OCI-M1 (cell line): ENCODE measurements around the gene DUSP18.
"Not testable (repeated sequence)": the region's sequence is repeated elsewhere in the genome, so short reads cannot be mapped to it uniquely, and the experiment has no call there.

Source experiments
- DNase-seq: peaks from one replicate; lab custom pipeline; 2025; lab: John Stamatoyannopoulos, UW

Gene DUSP18

GRCh38 chr22:30640361-30640760 lies 27.3 kb downstream of the DUSP18 start:
- no peak for DNase-seq

DNA sequence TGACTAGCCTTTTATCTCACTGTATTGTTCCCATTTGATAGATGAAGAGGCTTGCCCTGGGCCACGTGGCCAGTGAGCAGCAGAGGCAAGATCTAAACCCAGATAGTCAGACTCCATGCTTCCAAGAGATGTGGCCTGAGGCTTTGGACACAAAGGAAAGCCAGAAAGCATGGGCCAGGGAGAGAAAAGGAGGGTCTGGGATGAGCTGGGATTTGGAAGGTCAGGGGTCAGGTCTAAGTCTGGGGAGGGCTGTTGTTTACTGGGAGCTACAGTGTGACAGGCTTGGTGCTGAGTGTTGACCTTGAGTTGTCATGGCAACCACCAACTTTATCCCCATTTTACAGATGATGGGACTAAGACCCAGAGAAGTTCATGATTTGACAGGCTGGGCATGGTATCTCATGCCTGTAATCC lies 30.0 kb downstream of the DUSP18 start:
- no peak for DNase-seq

DNA sequence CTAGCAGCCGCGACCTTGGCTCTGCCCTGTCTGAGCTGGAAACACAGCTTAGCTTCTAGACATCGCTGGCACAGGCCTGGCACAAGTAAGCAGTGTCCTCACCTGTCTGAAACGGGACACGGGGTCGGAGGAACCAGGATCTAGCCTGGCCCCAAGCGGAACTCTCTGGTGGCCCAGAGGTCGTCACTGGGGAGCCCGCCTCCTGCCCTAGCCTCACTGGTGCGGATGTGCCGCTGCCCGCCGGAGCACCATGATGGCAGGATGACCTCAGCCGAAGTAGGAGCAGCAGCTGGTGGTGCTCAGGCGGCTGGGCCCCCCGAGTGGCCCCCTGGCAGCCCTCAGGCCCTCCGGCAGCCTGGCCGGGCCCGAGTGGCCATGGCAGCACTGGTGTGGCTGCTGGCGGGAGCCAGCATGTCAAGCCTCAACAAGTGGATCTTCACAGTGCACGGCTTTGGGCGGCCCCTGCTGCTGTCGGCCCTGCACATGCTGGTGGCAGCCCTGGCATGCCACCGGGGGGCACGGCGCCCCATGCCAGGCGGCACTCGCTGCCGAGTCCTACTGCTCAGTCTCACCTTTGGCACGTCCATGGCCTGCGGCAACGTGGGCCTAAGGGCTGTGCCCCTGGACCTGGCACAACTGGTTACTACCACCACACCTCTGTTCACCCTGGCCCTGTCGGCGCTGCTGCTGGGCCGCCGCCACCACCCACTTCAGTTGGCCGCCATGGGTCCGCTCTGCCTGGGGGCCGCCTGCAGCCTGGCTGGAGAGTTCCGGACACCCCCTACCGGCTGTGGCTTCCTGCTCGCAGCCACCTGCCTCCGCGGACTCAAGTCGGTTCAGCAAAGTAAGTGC lies 31.2 kb downstream of the DUSP18 start:
- DNase-seq: no peak

GRCh38 chr22:30635273-30636225 lies 32.1 kb downstream of the DUSP18 start, which contains the start of gene SLC35E4:
Gene SLC35E4 (plus strand): TSS chr22:30635781. CDS start chr22:30636451, 670 bp downstream.
- peak; percentile 89 for DNase-seq

DNA sequence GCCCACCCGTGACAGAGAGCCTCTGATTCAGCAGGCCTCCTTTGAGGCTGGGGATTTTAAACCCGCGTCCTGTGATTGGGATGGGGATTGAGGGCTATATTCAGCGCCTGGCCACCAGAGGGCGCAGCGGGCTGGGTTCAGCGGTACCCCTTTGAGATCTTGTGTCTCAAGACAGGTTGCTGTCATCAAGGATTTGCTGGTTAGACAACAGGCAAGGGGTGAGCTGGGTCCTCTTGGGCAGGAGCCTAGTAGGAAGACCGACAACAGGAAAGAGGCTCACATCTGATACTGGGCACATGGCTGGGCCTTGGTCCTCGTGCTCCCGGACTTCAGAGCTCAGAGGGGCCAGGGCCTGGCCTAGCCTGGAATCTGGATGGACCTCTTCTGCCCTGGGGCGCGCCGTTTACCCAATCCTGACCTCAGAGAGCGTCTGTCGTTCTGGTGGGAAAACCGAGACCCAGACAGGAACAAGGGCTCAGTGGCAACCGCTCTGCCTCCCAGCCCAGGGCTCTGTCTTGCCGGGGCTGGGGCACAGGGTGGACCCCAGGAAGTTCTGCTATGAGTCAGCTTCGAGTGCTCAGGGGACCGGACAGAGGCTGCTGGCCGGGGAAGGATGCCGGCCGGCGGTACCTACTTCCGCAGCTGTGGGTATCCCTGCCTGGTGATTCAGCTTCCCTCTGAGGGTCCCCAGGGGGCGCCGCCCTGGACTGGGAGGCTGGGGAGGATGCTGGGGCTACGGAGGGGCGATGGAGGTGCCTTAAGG lies 33.0 kb downstream of the DUSP18 start:
- peak; percentile 91 for DNase-seq

GRCh38 chr22:30631469-30631868 lies 36.2 kb downstream of the DUSP18 start:
- DNase-seq: not testable (repeated sequence)

DNA sequence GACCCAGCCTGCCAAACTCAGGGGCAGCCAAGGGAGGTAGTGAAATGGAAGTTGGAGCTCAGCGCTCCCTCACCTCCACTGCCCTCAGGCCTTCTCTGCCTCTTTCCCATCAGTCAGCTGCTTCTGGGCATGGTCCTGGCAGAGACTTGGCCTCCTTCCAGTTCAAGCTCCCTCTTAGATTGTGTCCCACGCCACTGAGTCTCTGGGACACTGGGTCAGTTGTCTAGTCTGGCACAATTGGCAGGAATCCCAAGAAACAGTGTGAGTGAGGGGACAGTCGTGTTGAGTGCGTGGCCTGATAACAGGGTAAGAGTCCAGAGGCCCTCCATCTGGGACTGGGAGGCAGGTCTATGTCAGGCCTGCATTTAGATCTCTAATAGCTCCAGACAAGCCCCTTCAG lies 39.2 kb downstream of the DUSP18 start:
- no peak for DNase-seq

GRCh38 chr22:30627471-30627870 lies 40.2 kb downstream of the DUSP18 start:
- DNase-seq: no peak

- DNase-seq: no peak
Observed at GRCh38 chr22:30626413-30626812, 41.3 kb downstream of the DUSP18 start.

DNA sequence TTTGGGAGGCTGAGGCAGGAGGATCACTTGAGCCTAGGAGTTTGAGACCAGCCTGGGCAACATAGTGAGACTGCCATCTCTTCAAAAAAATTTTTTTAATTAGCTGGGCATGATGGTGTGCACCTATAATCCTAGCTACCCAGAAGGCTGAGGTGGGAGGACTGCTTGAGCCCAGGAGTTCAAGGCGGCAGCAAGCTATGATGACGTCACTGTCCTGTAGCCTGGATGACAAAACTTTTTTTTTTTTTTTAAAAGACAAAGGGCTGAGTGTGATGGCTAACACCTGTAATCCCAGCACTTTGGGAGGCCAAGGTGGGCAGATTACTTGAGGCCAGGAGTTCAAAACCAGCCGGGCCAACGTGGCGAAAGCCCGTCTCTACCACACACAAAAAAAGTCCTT lies 47.8 kb downstream of the DUSP18 start:
- DNase-seq: not testable (repeated sequence)

DNA sequence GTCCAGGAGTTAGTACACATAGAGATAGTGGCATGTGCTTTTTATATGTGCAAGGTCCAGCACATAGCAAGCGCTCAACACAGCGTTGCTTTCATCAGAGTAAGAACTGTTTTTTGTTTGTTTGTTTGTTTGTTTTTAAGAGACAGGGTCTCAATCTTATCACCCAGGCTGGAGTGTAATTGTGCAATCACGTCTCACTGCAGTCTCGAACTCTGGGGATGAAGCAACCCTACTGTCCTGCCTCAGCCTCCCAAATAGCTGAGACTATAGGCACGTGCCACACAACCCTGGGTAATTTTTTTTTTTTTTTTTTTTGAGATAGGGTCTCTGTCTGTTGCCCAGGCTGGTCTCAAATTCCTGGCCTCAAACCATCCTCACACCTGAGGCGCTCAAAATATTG lies 49.9 kb downstream of the DUSP18 start:
- no peak for DNase-seq

DNA sequence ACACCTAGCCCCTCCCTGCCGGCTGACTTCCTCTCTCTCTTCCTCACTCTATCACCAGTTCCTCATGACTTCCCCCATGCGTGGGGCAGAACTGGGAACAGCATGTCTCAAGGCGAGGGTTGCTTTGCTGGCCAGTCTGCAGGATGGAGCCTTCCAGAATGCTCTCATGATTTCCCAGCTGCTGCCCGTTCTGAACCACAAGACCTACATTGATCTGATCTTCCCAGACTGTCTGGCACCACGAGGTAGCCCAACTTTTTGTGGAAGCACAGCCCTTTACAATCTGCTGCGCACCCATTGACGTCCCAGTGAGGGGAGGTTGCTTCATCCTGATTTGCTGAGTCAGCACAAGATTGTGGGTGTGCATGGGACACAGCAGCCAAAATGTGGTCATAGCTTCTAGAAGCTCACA lies 52.1 kb downstream of the DUSP18 start:
- peak; percentile 33 for DNase-seq

DNA sequence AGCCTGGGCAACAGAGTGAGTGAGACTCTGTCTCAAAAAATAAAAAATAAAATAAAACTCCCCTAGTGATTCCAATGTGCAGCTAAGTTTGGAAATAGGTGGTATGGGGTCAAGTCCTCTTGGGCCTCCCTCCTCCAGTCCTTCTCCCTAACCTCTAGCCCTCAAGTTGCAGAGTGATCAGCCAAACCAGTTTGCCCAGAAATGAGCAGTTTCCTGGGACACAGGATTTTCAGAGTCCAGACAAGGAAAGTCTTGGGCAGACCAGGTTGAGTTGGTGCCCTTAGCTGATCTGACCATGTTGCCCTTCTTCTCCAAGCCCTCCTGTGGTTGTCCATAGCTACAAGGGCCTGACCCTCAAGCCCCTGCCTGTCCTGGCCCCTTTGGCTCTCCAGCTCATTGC lies 52.8 kb downstream of the DUSP18 start:
- no peak for DNase-seq

GRCh38 chr22:30614268-30614667 lies 53.4 kb downstream of the DUSP18 start:
- no peak for DNase-seq

DNA sequence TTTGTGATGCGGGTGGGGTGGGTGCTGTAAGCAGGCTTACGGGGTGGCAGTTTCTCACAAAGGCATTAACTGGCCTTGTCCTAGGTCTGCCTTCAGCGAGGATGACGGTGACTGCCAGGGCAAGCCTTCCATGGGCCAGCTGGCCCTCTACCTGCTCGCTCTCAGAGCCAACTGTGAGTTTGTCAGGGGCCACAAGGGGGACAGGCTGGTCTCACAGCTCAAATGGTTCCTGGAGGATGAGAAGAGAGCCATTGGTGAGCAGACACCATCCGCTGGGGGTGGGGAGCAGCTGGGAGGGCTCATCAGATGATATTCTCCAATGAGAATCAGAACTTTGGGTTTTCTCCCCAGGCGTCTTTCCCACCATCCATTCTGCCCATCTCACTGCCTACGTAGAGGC lies 54.9 kb downstream of the DUSP18 start:
- DNase-seq: no peak
